ENCODE results near the gene STX17. TPM values are rescaled to one million over a fixed set of nuclear protein-coding genes. Genes with fewer than 3 reads are reported as not detected.
"Not testable (repeated sequence)": the region's sequence is repeated elsewhere in the genome, so short reads cannot be mapped to it uniquely, and the experiment has no call there.

STX17 gene
- 42.5 TPM for polyA plus RNA-seq (ENCODE audit: insufficient read length)
- long read RNA-seq, donor 1, transcript STX17-201 (8 exons, 2,713 nt) = major isoform, 5 of 6 reads
- long read RNA-seq, donor 1, partial matches to known transcripts = 0 of 6 reads
- long read RNA-seq, donor 1, other reads (novel, unspliced or antisense) = 0 of 6 reads
- long read RNA-seq, donor 2, transcript STX17-201 (8 exons, 2,713 nt) = major isoform, 5 of 10 reads
- long read RNA-seq, donor 2, partial matches to known transcripts = 0 of 10 reads
- long read RNA-seq, donor 2, other reads (novel, unspliced or antisense) = 0 of 10 reads
- long read RNA-seq, donor 3, transcript STX17-201 (8 exons, 2,713 nt) = major isoform, 7 of 14 reads
- long read RNA-seq, donor 3, transcript STX17-209 (2 exons, 858 nt) = major isoform, 7 of 14 reads
- long read RNA-seq, donor 3, partial matches to known transcripts = 0 of 14 reads
- long read RNA-seq, donor 3, other reads (novel, unspliced or antisense) = 0 of 14 reads
- long read RNA-seq, donor 4 = 0 reads
- long read RNA-seq, donor 5, transcript STX17-201 (8 exons, 2,713 nt) = major isoform, 6 of 8 reads
- long read RNA-seq, donor 5, partial matches to known transcripts = 0 of 8 reads
- long read RNA-seq, donor 5, other reads (novel, unspliced or antisense) = 0 of 8 reads
- long read RNA-seq, donor 6, transcript STX17-201 (8 exons, 2,713 nt) = major isoform, 5 of 6 reads
- long read RNA-seq, donor 6, partial matches to known transcripts = 0 of 6 reads
- long read RNA-seq, donor 6, other reads (novel, unspliced or antisense) = 0 of 6 reads
- long read RNA-seq, donor 7, transcript STX17-201 (8 exons, 2,713 nt) = major isoform, 11 of 28 reads
- long read RNA-seq, donor 7, partial matches to known transcripts = 16 of 28 reads
- long read RNA-seq, donor 7, other reads (novel, unspliced or antisense) = 0 of 28 reads
- long read RNA-seq, donor 8, partial matches to known transcripts = 7 of 8 reads
- long read RNA-seq, donor 8, other reads (novel, unspliced or antisense) = 0 of 8 reads

DNA sequence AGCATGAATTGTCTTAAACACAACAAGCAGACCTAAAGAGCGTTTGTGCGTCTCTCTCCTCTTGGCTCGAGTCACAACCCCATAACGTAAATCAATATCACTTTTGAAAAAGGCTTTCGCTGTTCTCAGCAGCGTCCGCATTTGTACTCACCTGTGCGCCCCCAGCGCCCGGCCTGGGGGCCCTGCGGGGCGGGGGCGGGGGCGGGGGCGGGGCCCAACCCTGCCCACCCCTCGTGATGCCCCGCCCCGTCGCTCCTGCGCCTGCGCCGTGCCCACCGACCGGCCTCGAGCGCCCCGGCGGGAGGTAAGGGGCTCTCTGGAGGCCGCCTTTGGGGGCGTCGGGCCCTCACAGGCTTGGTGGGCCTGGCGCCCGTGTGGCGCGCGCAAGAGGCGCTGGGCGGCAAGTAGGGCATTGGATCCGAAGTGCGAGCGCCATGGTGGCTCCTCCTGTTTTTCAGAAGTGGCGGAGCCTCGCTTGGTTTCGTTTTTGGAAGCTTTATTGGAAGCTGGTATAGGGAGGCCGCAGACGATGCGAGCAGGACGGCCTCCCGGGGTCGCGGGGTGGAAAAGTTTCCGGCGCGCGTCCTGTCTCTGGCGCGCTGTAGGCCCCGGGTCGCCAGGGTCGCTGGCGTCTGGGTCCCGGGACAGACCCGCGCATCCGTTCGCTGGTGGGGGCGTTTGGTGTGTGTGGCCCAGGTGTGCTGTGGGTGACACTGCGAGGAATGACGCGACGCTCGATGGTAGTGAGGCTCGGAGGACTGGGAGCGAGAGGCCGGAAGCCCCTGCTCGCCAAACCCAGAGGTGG, at the start of gene STX17:
TSS of gene STX17 (plus strand) at position 252 of the 805 bp plus-strand sequence. CDS start 8,586 bp downstream, outside the sequence.
- peak; percentile 79 for DNase-seq

DNA sequence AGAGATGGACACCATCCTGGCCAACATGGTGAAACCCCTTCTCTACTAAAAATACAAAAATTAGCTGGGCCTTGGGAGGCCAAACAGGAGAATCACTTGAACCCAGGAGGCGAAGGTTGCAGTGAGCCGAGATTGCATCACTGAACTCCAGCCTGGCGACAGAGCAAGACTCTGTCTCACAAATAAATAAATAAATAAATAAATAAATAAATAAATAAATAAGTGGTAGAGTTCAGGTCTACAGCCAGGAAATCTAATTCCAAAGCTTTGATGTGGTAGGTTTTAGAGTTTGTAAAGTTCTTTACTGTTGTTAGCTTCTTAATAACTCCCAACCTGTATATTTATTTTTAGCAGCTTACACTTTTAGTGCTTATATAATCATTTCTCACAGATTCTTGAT, 48.9 kb upstream of the STX17 start:
- DNase-seq = not testable (repeated sequence)

DNA sequence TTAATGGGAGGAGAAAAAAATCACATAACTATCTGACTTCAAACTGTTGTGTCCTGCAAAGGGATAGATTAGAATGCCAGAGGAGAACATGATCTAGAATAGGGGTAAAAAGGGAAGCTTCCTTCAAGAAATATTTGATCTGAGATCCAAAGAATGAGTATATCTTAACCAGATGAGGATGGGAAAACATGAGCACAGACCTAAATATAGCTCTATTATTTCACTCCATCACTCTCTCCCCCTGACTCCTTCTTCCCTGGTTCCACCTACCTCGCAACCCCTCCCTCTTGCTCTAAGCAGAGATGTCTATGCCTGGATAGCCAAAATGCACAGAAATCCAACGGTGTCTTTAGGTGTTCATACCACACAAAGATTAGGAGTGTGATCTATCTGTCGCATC, 48.4 kb upstream of the STX17 start:
- DNase-seq = no peak

DNA sequence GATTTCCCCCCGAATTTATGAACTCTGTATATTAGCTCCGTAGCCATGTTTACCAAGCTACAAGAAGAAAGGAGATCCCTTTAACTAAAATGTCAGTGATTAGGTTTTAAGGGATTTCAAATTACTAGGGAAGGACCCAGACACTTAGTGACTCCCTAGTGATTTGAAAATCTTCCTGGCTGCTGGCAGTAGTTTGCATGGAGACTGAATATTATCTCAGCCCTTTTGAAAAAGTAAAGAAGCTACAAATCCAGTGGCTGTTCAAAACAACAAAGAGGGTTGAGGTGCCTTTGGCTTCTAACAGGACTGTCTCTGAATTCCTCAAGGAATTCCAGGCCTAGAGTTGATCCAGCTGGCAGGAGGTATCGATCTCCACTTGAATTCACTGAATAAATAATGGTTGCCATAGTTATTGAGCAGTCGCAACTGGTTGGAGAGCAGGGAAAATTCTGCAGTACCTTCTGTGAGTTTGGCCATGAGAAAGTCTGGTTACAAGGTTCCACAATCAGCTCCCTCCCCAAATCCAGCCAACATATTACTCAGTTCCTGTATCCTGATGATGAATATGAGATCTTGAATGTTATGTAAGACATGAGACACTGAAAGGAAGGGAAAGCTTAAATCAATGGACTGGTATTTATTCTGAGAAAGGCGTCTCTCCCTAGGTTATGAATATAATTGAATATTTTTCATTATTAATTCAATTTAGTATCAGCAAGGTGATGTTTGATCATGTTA, 47.0 kb upstream of the STX17 start:
- no peak for DNase-seq

DNA sequence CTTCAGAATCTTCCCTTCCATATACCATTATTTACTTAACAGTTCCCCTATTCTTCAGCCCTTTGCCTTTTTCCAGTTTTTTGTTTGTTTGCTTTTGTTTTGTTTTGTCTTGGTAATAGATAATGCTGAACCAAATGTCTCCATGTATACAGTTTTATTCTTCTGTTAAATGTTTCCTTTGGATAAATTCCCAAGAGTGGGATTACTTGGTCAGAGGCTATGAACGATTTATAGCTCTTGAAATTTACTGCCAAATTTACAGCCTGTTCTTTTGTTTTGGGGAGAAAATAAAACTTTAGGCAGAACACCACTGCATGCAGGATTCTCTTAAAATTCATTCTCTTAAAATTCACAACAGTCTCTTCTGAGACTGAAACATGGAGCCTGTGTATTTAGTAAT, 46.2 kb upstream of the STX17 start:
- peak; percentile 40 for DNase-seq

DNA sequence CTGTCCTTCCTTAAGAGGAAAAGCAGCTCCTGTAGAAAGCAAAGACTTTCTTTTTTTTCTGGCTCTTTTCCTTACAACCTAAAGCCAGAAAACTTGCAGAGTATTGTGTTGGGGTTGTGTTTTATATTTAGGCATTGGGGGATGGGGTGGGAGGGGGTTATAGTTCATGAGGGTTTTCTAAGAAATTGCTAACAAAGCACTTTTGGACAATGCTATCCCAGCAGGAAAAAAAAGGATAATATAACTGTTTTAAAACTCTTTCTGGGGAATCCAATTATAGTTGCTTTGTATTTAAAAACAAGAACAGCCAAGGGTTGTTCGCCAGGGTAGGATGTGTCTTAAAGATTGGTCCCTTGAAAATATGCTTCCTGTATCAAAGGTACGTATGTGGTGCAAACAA, 42.5 kb upstream of the STX17 start:
- DNase-seq = no peak

DNA sequence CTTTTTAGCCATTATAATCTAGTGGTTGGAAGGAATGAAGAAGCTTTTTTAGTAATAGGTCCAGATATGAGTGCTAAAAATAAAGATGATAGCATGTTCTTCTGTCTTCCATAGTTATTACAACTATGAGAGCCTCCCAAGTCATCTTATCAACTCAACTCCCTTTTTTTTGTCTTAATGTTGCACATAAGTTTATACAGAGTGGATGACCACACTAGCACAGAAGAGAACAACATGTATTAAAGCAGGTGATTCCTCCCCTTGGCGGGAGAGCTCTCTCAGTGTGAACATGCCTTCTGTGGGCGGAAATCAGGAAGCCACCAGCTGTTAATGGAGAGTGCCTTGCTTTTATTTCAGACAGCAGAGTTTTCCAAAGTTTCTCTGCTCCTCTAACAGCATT, 40.1 kb upstream of the STX17 start:
- no peak for DNase-seq

DNA sequence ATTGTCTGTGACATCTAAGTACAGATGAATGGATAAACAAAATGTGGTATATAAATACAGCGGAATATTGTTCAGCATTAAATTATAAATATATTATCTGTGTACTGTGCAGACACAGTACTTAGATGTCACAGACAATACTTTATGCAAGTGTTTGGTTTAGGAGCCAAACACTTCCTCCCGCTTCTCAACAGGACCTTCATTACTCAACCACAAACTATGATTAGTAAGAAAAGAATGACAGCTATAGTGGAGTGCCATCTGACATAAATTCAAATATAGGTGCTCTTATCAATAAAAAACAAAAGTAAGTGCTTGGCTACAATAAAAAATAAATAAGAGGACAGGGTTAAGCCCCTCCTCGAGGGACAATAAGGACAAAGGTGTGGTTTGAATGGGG, 38.9 kb upstream of the STX17 start:
- no peak for DNase-seq

DNA sequence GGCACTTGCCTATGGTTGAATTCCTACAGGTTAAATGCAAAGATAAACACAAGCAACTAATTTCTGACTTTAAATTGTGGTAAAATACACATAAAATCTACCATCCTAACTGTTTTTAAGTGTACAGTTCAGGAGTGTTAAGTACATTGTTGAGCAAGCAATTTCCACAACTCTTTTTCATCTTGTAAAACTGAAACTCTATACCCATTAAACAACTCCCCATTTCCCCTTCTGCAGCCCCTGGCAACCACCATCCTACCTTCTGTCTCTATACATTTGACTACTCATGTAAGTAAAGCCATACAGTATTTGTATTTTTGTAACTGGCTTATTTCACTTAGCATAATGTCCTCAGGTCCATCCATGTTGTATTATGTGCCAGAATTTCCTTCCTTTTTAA, 38.5 kb upstream of the STX17 start:
- no peak for DNase-seq

DNA sequence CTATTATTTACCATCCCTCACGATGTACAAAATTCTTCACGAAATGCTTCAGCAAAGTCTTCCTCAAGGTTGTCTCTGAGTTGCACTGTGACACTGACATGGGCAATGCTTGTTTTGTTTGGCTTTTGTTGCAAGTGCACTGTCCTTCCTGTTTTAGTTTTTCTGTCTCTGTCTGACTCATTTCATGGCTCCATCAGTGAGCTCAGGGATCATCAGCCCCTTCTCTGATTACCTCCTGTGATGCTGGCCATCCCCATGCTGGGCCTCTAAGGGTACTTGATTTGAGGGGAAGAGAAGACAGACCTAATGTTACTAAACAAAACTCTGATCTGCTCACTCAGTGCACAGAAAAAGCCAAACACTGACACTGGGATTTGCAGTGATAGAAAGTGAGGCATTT, 37.6 kb upstream of the STX17 start:
- no peak for DNase-seq

DNA sequence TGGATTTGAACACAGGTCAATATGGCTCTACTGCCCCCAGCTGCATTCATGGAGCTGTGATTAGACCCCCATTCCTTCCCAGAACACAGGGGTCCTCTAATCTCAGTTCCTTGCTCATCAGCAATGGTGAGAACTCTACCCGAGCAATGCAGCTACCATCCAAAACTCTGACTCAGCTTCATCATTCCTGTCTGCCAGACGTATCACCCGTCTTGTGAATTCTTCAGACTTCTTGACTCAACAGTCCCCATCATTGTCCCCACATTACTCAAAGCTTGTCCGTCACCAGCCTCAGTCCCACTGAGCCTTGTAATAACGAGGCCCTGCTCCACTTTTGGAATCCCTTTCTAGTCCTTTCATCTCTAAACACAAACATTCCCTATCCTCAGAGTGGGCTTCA, 36.3 kb upstream of the STX17 start:
- no peak for DNase-seq

DNA sequence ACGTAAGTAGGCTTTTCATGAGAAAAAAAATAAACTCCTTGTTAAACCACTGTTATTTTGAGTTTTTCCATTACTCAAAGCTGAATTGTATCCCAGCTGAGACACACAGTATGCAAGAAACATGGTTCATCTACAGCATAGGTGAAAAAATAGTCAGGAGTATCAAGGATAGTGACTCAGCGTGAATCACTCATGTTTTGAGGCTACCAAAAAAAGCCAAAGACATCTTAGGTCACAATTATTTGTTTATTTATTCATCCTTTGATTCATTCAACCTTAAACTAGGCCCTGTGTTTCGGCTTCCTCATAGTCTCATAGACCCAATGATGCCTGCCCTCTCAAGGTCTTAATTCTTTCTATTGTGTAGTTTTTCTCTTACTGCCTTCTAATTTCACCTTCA, 32.9 kb upstream of the STX17 start:
- DNase-seq = no peak

DNA sequence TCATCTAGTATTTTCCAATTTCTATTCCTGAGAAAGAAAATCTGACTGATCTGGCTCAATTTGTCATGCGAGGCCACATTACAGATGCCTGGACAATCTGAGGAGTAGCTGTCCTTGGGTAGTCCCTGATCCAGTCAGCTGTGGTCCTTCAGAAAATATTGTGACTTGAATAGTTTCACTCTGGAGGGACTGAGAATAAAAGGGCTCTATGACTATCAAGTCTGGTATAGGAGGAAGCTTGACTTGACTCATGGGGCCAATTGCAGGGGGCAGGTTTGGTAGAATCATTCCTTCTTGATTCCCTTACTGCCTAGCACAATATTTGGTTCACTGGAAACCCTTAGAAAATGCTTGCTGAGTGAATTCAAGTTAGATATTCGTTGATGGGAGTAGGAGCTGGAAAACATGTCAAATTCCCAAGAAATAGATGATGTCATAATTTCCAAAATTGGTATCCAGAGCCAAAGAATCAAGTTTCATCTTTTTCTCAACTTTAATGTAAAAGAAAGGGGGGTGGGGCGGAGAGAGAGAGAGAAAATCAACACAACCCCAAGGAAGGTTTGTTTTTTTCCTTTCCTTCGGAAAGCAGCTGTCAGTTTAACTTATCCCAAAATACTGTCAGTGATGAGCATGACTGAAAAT, 32.4 kb upstream of the STX17 start:
- DNase-seq = no peak

DNA sequence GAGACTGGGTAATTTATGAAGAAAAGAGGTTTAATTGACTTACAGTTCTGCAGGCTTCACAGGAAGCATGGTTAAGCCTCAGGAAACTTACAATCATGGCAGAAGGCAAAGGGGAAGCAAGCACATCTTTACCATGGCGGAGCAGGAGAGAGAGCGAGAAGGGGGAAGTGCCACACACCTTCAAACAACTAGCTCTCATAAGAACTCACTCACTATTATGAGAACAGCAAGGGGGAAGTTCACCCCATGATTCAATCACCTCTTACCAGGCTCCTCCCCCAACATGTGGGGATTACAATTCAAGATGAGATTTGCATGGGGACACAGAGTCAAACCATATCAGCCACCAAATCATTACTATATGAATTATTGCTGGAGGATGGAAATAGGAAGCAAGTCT, 30.3 kb upstream of the STX17 start:
- DNase-seq = no peak

DNA sequence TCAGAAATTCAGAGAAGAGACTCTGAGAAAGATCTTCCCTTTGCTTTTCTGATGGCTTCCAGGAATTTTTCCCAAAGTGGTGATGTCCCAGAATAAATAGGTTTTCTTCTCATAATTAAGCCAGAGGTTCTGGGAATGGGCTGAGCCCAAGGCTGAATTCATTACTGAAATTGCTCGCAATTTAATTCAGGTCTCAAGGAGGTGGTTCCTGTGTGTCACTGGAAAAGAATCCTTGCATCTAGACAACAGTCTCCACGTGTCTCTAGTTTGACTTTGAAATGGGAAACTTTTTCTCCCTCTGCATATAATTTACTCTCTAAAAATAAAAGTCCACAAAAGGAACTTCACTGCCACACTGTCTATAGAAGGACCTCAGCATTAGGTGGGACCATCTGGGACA, 27.8 kb upstream of the STX17 start:
- no peak for DNase-seq

DNA sequence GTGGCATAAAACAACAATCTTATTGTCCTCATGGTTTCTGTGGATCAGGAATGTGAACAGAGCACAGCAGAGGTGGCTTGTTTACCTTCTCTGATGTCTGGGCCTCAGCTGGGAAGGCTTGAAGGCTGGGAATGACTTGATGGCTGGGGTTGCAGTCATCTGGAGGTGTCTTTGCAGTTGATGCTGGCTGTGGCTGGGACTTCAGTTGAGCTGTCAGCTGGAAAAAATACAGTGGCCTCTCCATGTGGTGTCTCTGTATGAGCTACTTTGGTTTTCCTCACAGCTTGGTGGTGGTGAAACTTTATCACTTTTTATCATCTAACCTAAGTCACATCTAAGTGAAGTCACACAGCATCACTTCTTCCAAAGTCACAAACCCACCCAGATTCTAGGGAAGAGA, 24.7 kb upstream of the STX17 start:
- no peak for DNase-seq

DNA sequence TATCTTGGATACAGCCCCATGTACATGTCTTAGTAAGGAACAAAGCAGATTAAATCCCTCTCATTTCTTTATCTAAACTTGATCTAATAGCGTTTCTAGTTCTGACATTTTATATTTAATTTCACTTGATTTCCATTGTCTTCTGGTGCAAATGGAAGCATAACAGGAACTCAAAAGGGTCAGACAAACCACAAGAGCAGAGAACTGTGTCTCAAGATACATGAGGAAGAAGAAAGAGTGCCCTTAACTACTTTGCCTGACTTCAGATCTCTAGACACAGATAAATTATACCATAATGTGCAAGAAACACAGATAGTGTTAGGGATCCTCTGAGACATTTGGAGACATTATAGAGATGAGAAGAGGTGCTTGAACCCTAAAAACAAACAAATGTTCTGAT, 20.7 kb upstream of the STX17 start:
- DNase-seq = no peak

DNA sequence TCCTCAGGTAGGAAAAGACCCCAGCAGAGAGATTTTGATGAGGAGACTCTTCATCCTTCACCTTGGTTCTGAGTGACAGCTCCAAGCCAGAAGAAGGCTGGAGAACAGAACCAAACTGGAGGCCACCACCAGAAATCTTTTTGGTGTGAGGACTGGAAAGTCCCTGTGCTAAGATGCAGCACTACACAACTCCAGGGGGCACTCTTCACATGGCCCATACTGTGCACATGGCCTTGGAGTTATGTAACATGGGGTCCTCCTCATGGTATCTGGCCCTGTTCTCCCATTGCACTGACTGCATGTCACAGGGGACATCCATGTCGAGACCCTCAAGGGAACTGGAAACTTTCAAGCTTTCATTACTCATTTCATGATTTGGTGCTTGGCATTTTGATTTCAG, 17.3 kb upstream of the STX17 start:
- DNase-seq = no peak

DNA sequence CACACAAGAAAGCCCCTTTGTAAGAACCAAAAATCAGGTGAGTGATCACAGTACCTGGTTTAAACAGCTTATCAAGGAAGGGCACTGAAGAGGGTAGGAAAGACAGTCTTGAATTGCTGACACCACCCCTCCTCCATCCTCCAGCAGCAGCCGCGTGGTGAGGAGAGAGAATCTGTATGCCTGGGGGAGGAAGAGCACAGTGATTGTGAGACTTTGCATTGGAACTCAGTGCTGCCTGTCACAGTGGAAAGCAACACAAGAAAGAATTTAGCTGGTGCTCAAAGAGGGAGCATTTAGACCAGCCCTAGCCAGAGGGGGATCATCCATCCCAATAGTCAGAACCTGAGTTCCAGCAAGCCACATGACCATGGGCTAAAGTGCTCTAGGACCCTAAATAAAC, 11.6 kb upstream of the STX17 start:
- DNase-seq = no peak

DNA sequence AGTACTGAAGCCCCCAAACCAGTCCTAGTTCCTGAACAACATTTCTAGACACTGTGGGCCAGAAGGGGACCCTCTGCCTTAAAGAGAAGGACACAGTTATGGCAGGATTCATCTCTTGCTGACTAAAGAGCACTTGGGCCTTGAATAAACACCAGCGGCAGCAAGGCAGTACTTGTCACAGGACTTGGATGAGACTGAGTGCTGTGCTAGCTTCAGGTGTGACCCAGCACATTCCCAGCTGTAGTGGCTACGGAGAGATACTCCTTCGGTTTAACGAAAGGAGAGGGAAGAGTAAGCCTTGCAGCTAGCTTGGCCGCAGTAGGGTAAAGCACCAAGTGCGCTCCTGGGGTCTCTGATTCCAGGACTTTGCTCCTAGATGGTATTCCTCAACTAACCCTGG, 10.9 kb upstream of the STX17 start:
- no peak for DNase-seq

DNA sequence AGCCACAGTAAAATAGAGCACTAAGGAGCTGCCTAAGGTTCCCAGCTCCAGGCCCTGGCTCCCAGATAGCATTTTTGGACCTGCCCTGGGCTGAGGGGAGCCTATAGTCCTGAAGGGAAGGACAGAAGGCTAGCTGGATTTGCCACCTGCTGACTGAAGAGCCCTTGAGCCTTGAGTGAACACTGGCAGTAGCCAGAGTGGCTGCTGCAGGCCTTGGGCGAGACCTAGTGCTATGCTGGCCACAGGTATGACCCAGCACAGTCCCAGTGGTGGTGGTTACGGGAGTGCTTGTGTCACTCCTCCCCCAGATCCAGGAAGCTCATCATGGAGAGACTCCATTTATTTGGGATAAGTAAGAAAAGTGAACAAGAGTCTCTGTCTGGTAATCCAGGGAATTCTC, 10.3 kb upstream of the STX17 start:
- DNase-seq = no peak
